Pulmonary artery endothelial cell (primary cell): ENCODE results near the gene HCN2. TPM values are rescaled to one million over a fixed set of nuclear protein-coding genes. Genes with fewer than 3 reads are reported as not detected.

Source experiments
- DNase-seq: peaks from one replicate; pipeline ENCODE4 v3.0.0-alpha.2; 2011; ENCODE audit warnings: low read depth, low spot score
- total RNA-seq: library from RNA; depleted of rRNA; stranded (reverse); fragments of >200 nt; gene quantifications from 2 replicates; pipeline ENCODE4 v1.2.3, GENCODE V29; 2014

Gene HCN2
- total RNA-seq = 0.32 and 0.79 TPM in 2 replicates

GRCh38 chr19:589693-590395 is at the start of gene HCN2:
TSS of gene HCN2 (plus strand) at chr19:589881. CDS start at chr19:589946, 65 bp downstream.
- DNase-seq = no peak

- DNase-seq = no peak
Measured at GRCh38 chr19:540867-541637, 48.6 kb upstream of the HCN2 start.

GRCh38 chr19:541699-542098 is 48.0 kb upstream of the HCN2 start:
- no peak for DNase-seq

- no peak for DNase-seq
Measured at GRCh38 chr19:542173-542866, 47.4 kb upstream of the HCN2 start.

- DNase-seq = no peak
Measured at GRCh38 chr19:543910-544608, 45.6 kb upstream of the HCN2 start, which contains the start of gene GZMM. TSS of gene GZMM (plus strand) at chr19:544053. CDS start at chr19:544072, 19 bp downstream.

- no peak for DNase-seq
Measured at GRCh38 chr19:547117-547516, 42.6 kb upstream of the HCN2 start.

GRCh38 chr19:547836-548720 is 41.6 kb upstream of the HCN2 start:
- DNase-seq = no peak

- DNase-seq = no peak
Measured at GRCh38 chr19:548886-549830, 40.5 kb upstream of the HCN2 start.

- no peak for DNase-seq
Measured at GRCh38 chr19:554817-555216, 34.9 kb upstream of the HCN2 start.

GRCh38 chr19:555474-555808 is 34.2 kb upstream of the HCN2 start:
- no peak for DNase-seq

- DNase-seq = no peak
Measured at GRCh38 chr19:556611-557382, 32.9 kb upstream of the HCN2 start.

- no peak for DNase-seq
Measured at GRCh38 chr19:558770-559439, 30.8 kb upstream of the HCN2 start.

GRCh38 chr19:560121-560520 is 29.6 kb upstream of the HCN2 start:
- DNase-seq = no peak

GRCh38 chr19:566403-566802 is 23.3 kb upstream of the HCN2 start:
- no peak for DNase-seq

GRCh38 chr19:566844-567243 is 22.8 kb upstream of the HCN2 start:
- no peak for DNase-seq

- DNase-seq = no peak
Measured at GRCh38 chr19:567296-567900, 22.3 kb upstream of the HCN2 start.

- DNase-seq = no peak
Measured at GRCh38 chr19:570251-570686, 19.4 kb upstream of the HCN2 start.
